NCI-H1930 (cell line): Measurements from ENCODE around the gene A1CF.
"Not testable (repeated sequence)": the region's sequence is repeated elsewhere in the genome, so short reads cannot be mapped to it uniquely, and the experiment has no call there.

Experiments used
- DNase-seq, 2 experiments: peaks; one replicate each; lab custom pipeline; 2025; lab: John Stamatoyannopoulos, UW

Gene A1CF

GRCh38 chr10:50788951-50789945 lies 96.2 kb downstream of the A1CF start:
- DNase-seq, result no peak

GRCh38 chr10:50787962-50788361 lies 97.5 kb downstream of the A1CF start:
- not testable (repeated sequence) for DNase-seq

GRCh38 chr10:50782017-50782416 lies 103.4 kb downstream of the A1CF start:
- DNase-seq, result not testable (repeated sequence)

- not testable (repeated sequence) for DNase-seq
These were observed 105.4 kb downstream of the A1CF start for GRCh38 chr10:50780036-50780435.

GRCh38 chr10:50774868-50775267 lies 110.6 kb downstream of the A1CF start:
- DNase-seq, result not testable (repeated sequence)

- not testable (repeated sequence) for DNase-seq
These were observed 113.4 kb downstream of the A1CF start for GRCh38 chr10:50772042-50772441.

GRCh38 chr10:50766774-50767513 lies 118.5 kb downstream of the A1CF start:
- not testable (repeated sequence) for DNase-seq
